Thyroid gland (tissue), 4 donors: ENCODE data around the gene EHBP1.

Experiments
- POLR2A ChIP-seq, 2 donors: fragments of 450-650 bp; IDR thresholded peaks; one replicate each; pipeline ENCODE4 v1.6.1; 2017; ENCODE audit warnings: antibody characterized with exemption in 2 of 2, mild to moderate bottlenecking in 2 of 2, moderate library complexity in 1 of 2
- TF ChIP-seq, protein P1 (sequence below), 6 experiments: fragments of 200-600 bp in 3 of 6; fragments of 450-650 bp in 3 of 6; sonication (generic) in 3 of 6; IDR thresholded peaks; one replicate each; pipeline ENCODE4 v1.5.1; 2016 to 2019; ENCODE audit warnings: antibody characterized with exemption in 6 of 6, mild to moderate bottlenecking in 2 of 6, inconsistent platforms in 1 of 6, moderate library complexity in 1 of 6

DNA sequence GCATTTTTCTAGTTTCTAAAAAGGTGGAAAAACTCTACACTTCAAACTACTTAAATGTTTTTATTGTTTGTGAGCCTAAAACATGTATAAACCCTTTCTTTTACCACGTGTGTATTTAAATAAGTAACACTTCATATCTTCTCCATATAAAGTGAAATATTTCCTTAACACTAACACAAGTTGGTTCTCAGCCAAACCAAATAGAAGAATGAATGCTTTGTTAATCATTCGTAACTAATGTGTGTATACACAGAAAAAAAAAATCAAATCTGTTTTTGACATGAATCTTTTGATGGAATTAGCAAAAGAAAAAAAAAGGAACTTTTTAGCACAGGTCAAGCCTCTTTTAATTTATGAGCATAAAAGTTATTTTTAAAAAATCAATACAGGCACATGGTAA, 89.3 kb downstream of the EHBP1 start:
- TF ChIP-seq, protein P1, sequence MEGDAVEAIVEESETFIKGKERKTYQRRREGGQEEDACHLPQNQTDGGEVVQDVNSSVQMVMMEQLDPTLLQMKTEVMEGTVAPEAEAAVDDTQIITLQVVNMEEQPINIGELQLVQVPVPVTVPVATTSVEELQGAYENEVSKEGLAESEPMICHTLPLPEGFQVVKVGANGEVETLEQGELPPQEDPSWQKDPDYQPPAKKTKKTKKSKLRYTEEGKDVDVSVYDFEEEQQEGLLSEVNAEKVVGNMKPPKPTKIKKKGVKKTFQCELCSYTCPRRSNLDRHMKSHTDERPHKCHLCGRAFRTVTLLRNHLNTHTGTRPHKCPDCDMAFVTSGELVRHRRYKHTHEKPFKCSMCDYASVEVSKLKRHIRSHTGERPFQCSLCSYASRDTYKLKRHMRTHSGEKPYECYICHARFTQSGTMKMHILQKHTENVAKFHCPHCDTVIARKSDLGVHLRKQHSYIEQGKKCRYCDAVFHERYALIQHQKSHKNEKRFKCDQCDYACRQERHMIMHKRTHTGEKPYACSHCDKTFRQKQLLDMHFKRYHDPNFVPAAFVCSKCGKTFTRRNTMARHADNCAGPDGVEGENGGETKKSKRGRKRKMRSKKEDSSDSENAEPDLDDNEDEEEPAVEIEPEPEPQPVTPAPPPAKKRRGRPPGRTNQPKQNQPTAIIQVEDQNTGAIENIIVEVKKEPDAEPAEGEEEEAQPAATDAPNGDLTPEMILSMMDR (IDR thresholded peaks at IDR 0.05): no peak
- TF ChIP-seq POLR2A (IDR thresholded peaks at IDR 0.05): no peak
